Parathyroid adenoma (tissue), 2 donors: ENCODE data around the gene PLEKHA7.

Experiments used
- H2AFZ ChIP-seq: fragments of 300-600 bp; sonication (generic); one replicate; pipeline ENCODE4 v1.7.0; 2017; ENCODE audit warnings: antibody characterized with exemption, mild to moderate bottlenecking
- H3K27ac ChIP-seq: fragments of 300-600 bp; sonication (generic); one replicate; pipeline ENCODE4 v1.7.0; 2017
- H3K27me3 ChIP-seq: fragments of 300-600 bp; sonication (generic); one replicate; pipeline ENCODE4 v1.7.0; 2017; ENCODE audit warnings: low read length; ENCODE audit not compliant: control insufficient read depth, insufficient read depth
- H3K36me3 ChIP-seq: fragments of 300-600 bp; sonication (generic); one replicate; pipeline ENCODE4 v1.7.0; 2017; ENCODE audit warnings: low read length; ENCODE audit not compliant: control insufficient read depth, insufficient read depth
- H3K4me1 ChIP-seq: fragments of 300-600 bp; sonication (generic); one replicate; pipeline ENCODE4 v1.7.0; 2017; ENCODE audit warnings: control low read depth
- H3K4me2 ChIP-seq: fragments of 300-600 bp; sonication (generic); one replicate; pipeline ENCODE4 v1.7.0; 2017; ENCODE audit warnings: low read length
- H3K4me3 ChIP-seq: fragments of 300-600 bp; sonication (generic); one replicate; pipeline ENCODE4 v1.7.0; 2017; ENCODE audit warnings: low read depth, low read length
- H3K79me2 ChIP-seq: fragments of 300-600 bp; sonication (generic); one replicate; pipeline ENCODE4 v1.7.0; 2017; ENCODE audit warnings: control low read depth
- H3K9ac ChIP-seq: fragments of 300-600 bp; sonication (generic); one replicate; pipeline ENCODE4 v1.7.0; 2017; ENCODE audit warnings: mild to moderate bottlenecking
- H3K9me3 ChIP-seq: fragments of 300-600 bp; sonication (generic); one replicate; pipeline ENCODE4 v1.7.0; 2017; ENCODE audit warnings: low read length; ENCODE audit not compliant: control insufficient read depth
- CTCF ChIP-seq: fragments of 300-600 bp; sonication (generic); IDR thresholded peaks from one replicate; pipeline ENCODE4 v1.7.0; 2017; ENCODE audit warnings: antibody characterized with exemption, mild to moderate bottlenecking
- donor health status: primary hyperparathyroidism.

PLEKHA7 gene

GRCh38 chr11:16759857-16760508 is 254.2 kb downstream of the PLEKHA7 start:
- H3K79me2 ChIP-seq: no peaks in the 10 kb centered on the region
- H3K4me2 ChIP-seq: no peak overlapping the region
- no peak overlapping the region for H3K4me3 ChIP-seq
- H3K9me3 ChIP-seq: no peaks in the 10 kb centered on the region
- no peak overlapping the region for H3K9ac ChIP-seq
- no peak overlapping the region for H3K27ac ChIP-seq
- no peak for TF ChIP-seq CTCF
- H3K27me3 ChIP-seq: no peaks in the 10 kb centered on the region
- H2AFZ ChIP-seq: no peak overlapping the region
- no peaks in the 10 kb centered on the region for H3K36me3 ChIP-seq
- no peaks in the 10 kb centered on the region for H3K4me1 ChIP-seq

- H3K4me3 ChIP-seq: no peak overlapping the region
- H3K9me3 ChIP-seq: no peaks in the 10 kb centered on the region
- no peaks in the 10 kb centered on the region for H3K79me2 ChIP-seq
- H3K36me3 ChIP-seq: no peaks in the 10 kb centered on the region
- no peaks in the 10 kb centered on the region for H3K4me1 ChIP-seq
- H3K4me2 ChIP-seq: no peak overlapping the region
- H2AFZ ChIP-seq: no peak overlapping the region
- no peak for TF ChIP-seq CTCF
- H3K9ac ChIP-seq: no peak overlapping the region
- H3K27ac ChIP-seq: no peak overlapping the region
- H3K27me3 ChIP-seq: no peaks in the 10 kb centered on the region
Measured at GRCh38 chr11:16758382-16759024, 255.7 kb downstream of the PLEKHA7 start.

GRCh38 chr11:16750417-16750816 is 263.8 kb downstream of the PLEKHA7 start:
- Histone ChIP-seq H3K79me2 (no peaks in the 10 kb centered on the region), H3K4me2 (no peak overlapping the region), H3K27me3 (no peaks in the 10 kb centered on the region), H3K9me3 (no peaks in the 10 kb centered on the region), H3K36me3 (no peaks in the 10 kb centered on the region), H3K9ac (no peak overlapping the region), H3K4me1 (no peaks in the 10 kb centered on the region), H3K27ac (no peak overlapping the region), H2AFZ (no peak overlapping the region), H3K4me3 (no peak overlapping the region)
- no peak for TF ChIP-seq CTCF

- Histone ChIP-seq H2AFZ (no peak overlapping the region), H3K79me2 (no peaks in the 10 kb centered on the region), H3K27me3 (no peaks in the 10 kb centered on the region), H3K4me1 (no peaks in the 10 kb centered on the region), H3K27ac (no peak overlapping the region), H3K4me2 (no peak overlapping the region), H3K9ac (no peak overlapping the region), H3K36me3 (no peaks in the 10 kb centered on the region), H3K4me3 (no peak overlapping the region), H3K9me3 (no peaks in the 10 kb centered on the region)
- TF ChIP-seq CTCF: no peak
Measured at GRCh38 chr11:16749666-16750065, 264.5 kb downstream of the PLEKHA7 start.

- Histone ChIP-seq H3K27ac (no peak overlapping the region), H3K9ac (no peak overlapping the region), H3K9me3 (no peaks in the 10 kb centered on the region), H3K36me3 (no peaks in the 10 kb centered on the region), H3K4me3 (no peak overlapping the region), H3K27me3 (no peaks in the 10 kb centered on the region), H2AFZ (no peak overlapping the region), H3K79me2 (no peaks in the 10 kb centered on the region), H3K4me1 (peaks cover 2% of the 10 kb centered on the region), H3K4me2 (no peak overlapping the region)
- TF ChIP-seq CTCF: no peak
Measured at GRCh38 chr11:16749092-16749491, 265.1 kb downstream of the PLEKHA7 start.
